ENCODE results near the gene UBAC1. TPM values are rescaled to one million over a fixed set of nuclear protein-coding genes. Genes with fewer than 3 reads are reported as not detected.
A peak's percentile ranks its signal among the peaks of the same experiment; 100 is the strongest.

Gene UBAC1
- total RNA-seq, 2 experiments from 2014 or later: 41.7 to 42.8 TPM

GRCh38 chr9:135984072-135984710 lies 23.0 kb upstream of the UBAC1 start:
- Mint-ChIP-seq H3K27me3 (no peaks in the 10 kb centered on the region), H3K27ac (no peak overlapping the region), H3K36me3 (ENCODE audit: low read depth) (no peaks in the 10 kb centered on the region), H3K4me3 (no peak overlapping the region), H3K4me1 (peaks cover 5% of the 10 kb centered on the region), H3K9me3 (ENCODE audit: low read depth) (no peaks in the 10 kb centered on the region)
- DNase-seq: no peak
- ChIA-PET POLR2A (no interaction called here), CTCF (interaction anchor here (0.6 kb wide), 1 partner anchor 1205 kb away, joined by 5 read pairs; no protein-coding TSS in a partner anchor)
- no peak for ATAC-seq
- intact Hi-C loops (cut with DNase I, micrococcal nuclease): no loop called here

- H3K4me1 Mint-ChIP-seq: peaks cover 11% of the 10 kb centered on the region
- H3K4me3 Mint-ChIP-seq: no peak overlapping the region
- ATAC-seq (no peak), DNase-seq (no peak)
- no peaks in the 10 kb centered on the region for H3K27me3 Mint-ChIP-seq
- intact Hi-C loops (cut with DNase I, micrococcal nuclease): no loop called here
- no peaks in the 10 kb centered on the region for H3K36me3 Mint-ChIP-seq (ENCODE audit: low read depth)
- ChIA-PET POLR2A (no interaction called here), CTCF (interaction anchor here (0.6 to 0.8 kb wide), 3 partner anchors 155 to 1206 kb away, joined by 3 to 5 read pairs (median 3); no protein-coding TSS in a partner anchor)
- no peaks in the 10 kb centered on the region for H3K9me3 Mint-ChIP-seq (ENCODE audit: low read depth)
- H3K27ac Mint-ChIP-seq: no peak overlapping the region
These were observed 22.3 kb upstream of the UBAC1 start for GRCh38 chr9:135983208-135984071.

DNA sequence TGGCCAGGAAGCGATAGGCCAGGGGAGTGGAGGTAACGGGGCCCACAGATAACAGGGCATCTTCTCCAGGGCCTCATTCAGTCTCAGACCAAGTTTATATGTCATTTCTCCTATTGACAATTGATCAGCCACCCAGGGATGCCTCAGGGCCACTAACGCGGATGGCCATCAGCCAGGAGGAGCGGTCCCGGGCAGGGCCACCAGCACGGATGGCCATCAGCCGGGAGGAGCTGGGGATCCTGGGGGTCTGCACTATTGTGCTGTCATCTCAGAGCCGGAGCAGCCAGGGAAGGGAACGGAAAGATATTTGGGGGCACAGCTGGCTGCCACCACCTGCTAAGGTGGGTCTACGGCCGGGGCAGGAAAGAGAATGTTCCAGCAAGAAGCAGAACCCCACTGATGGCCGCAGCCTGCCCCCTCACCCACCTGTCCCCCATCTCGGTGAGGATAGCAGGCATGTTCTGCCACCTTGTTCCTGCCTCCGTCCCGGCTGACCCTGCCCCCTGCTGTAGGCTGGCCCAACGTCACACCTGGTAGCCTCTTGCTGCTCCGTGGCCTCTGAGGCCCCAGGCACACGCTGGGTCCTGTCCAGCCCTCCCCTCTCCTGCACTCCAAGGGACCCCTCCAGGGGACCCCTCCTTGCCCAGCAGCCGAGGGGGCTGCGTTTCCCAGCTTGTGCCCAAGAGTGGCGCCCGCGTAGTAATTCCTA lies 21.5 kb upstream of the UBAC1 start:
- CTCF ChIA-PET: interaction anchor here (0.7 to 0.8 kb wide), 2 partner anchors 156 to 303 kb away, joined by 3 read pairs; no protein-coding TSS in a partner anchor
- no peak for ATAC-seq

GRCh38 chr9:135980926-135981630 lies 19.9 kb upstream of the UBAC1 start:
- Mint-ChIP-seq H3K36me3 (ENCODE audit: low read depth) (no peaks in the 10 kb centered on the region), H3K27ac (no peak overlapping the region), H3K4me3 (no peak overlapping the region), H3K9me3 (ENCODE audit: low read depth) (no peaks in the 10 kb centered on the region), H3K4me1 (peaks cover 11% of the 10 kb centered on the region), H3K27me3 (no peaks in the 10 kb centered on the region)
- POLR2A ChIA-PET: interaction anchor here (0.5 kb wide), 1 partner anchor 951 kb away, joined by 7 read pairs; no protein-coding TSS in a partner anchor
- no peak for ATAC-seq
- CTCF ChIA-PET: no interaction called here
- DNase-seq: no peak
- intact Hi-C loops (cut with DNase I, micrococcal nuclease): no loop called here

More for the DNA sequence above, 21.5 kb upstream of the UBAC1 start:
- H3K9me3 Mint-ChIP-seq (ENCODE audit: low read depth): no peaks in the 10 kb centered on the region
- no peaks in the 10 kb centered on the region for H3K27me3 Mint-ChIP-seq
- intact Hi-C loops (cut with DNase I, micrococcal nuclease): no loop called here
- no peak overlapping the region for H3K27ac Mint-ChIP-seq
- POLR2A ChIA-PET: no interaction called here
- no peaks in the 10 kb centered on the region for H3K36me3 Mint-ChIP-seq (ENCODE audit: low read depth)
- H3K4me3 Mint-ChIP-seq: no peak overlapping the region
- peaks cover 11% of the 10 kb centered on the region for H3K4me1 Mint-ChIP-seq
- DNase-seq: no peak

- no peaks in the 10 kb centered on the region for H3K9me3 Mint-ChIP-seq (ENCODE audit: low read depth)
- H3K4me3 Mint-ChIP-seq: no peak overlapping the region
- H3K27ac Mint-ChIP-seq: no peak overlapping the region
- no peak for ATAC-seq
- H3K27me3 Mint-ChIP-seq: no peaks in the 10 kb centered on the region
- POLR2A ChIA-PET: no interaction called here
- no peaks in the 10 kb centered on the region for H3K36me3 Mint-ChIP-seq (ENCODE audit: low read depth)
- CTCF ChIA-PET: no interaction called here
- no peak for DNase-seq
- intact Hi-C loops (cut with DNase I, micrococcal nuclease): no loop called here
- peaks cover 11% of the 10 kb centered on the region for H3K4me1 Mint-ChIP-seq
These were observed 18.5 kb upstream of the UBAC1 start for GRCh38 chr9:135979547-135980166.

DNA sequence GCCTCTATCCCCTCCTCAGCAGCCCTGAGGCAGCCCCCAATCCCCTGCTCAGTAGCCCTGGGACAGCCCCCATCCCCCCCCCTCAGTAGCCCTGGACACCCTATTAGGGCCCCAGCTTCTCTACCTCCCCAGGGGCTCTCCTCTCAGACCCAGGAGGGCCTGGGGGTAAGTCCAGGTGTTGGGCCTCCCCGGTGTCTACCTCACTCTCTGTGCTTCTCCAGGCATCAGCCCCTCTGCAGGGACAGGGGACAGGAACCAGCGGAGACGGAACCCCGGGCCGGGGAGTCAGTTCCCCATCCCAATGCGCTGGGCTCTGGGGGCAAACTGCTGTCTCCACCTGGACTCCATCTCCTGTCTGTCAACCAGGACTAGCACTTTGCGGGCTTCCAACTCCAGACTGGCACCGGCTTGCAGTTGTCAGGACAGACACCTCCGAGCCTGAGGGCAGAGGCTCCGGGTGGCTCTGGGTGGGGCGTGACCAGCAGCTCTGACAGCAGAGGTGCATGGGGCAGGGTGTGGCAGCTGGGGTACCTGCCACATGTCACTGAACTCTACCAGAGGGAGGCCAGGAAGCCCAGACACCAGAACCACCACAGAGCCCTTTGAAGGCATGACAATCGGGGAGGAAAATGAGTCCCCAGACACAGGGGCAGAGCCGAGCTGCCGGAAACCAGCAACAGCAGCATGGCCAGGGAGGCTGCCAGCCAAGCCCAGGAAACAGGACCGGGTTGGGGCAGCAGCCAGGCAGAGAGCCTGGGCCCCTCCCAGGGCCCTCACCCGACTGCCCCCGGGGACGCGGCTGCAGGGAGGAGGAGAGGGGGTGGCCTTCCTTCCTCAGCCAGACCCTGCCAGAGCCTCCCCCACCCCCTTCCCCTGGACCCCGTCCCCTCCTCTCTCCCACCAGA lies 17.7 kb upstream of the UBAC1 start:
- Mint-ChIP-seq H3K4me3 (no peak overlapping the region), H3K4me1 (peaks cover 11% of the 10 kb centered on the region), H3K36me3 (ENCODE audit: low read depth) (no peaks in the 10 kb centered on the region), H3K27me3 (no peaks in the 10 kb centered on the region), H3K9me3 (ENCODE audit: low read depth) (no peaks in the 10 kb centered on the region), H3K27ac (no peak overlapping the region)
- POLR2A ChIA-PET: no interaction called here
- DNase-seq (peak; percentile 62), ATAC-seq (peak; percentile 89)
- intact Hi-C loops (cut with DNase I, micrococcal nuclease): no loop called here
- CTCF ChIA-PET: no interaction called here

DNA sequence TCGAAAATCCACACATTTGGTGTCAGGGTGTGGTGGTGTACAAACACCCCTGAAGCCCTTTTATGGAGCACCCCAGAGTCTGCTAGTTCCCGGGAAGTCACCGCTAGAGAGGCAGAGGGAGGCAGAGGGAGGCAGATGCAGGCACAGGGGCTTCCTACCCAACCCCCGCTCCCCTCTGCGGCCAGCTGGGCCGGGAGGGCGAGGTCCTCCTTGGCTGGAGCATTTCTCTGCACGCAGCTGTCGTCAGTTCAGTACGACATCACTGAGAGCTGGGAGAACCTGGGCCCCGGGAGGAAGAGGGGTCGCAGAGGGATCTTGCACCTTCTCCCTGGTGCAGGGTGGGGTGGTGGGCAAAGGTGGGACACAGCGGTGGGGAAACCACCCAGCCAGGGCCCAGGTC lies 15.8 kb upstream of the UBAC1 start:
- ChIA-PET CTCF (interaction anchor here (1.1 kb wide), 1 partner anchor 146 kb away, joined by 3 read pairs; no protein-coding TSS in a partner anchor), POLR2A (no interaction called here)
- Mint-ChIP-seq H3K27me3 (no peaks in the 10 kb centered on the region), H3K27ac (no peak overlapping the region), H3K36me3 (ENCODE audit: low read depth) (no peaks in the 10 kb centered on the region), H3K9me3 (ENCODE audit: low read depth) (no peaks in the 10 kb centered on the region), H3K4me1 (peaks cover 11% of the 10 kb centered on the region), H3K4me3 (no peak overlapping the region)
- no peak for DNase-seq
- no peak for ATAC-seq
- intact Hi-C loops (cut with DNase I, micrococcal nuclease): no loop called here

DNA sequence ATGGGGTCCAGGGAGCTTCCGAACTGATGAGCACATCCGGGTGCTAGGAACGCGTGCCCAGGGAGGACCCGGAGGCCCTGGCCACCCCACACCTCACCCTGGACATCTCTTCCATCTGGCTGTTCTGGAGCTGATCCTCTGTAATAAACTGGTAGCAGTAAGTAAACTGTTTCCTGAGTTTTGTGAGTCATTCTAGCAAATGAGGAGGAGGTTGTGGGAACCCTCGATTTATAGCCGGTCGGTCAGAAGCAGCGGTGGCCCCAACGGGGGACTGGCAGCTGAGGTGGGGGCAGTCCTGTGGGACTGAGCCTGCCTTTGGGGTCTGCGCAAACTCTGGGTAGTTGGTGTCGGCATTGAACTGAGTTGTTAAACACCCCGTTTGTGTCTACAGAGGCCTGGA lies 15.4 kb upstream of the UBAC1 start:
- intact Hi-C loops (cut with DNase I, micrococcal nuclease): no loop called here
- CTCF ChIA-PET: no interaction called here
- POLR2A ChIA-PET: no interaction called here

DNA sequence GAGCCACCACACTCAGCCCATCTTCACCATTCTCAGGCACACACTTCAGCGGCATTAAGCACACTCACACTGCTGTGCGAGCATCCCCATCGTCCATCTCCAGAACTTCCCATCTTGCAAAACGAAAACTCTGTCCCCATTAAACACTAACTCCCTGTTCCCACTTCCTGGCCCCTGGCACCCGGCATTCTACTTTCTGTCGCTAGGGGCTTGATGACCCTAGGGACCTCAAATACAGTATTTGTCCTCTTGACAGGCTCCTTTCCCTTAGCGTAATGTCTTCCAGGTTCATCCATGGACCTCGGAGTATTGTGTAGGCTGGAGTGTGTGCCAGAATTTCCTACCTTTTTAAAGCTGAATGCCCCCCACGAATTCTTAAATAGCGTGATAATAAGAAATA lies 14.7 kb upstream of the UBAC1 start:
- no peak for ATAC-seq
- Mint-ChIP-seq H3K27me3 (no peaks in the 10 kb centered on the region), H3K4me1 (peaks cover 11% of the 10 kb centered on the region), H3K27ac (no peak overlapping the region), H3K4me3 (no peak overlapping the region), H3K9me3 (ENCODE audit: low read depth) (no peaks in the 10 kb centered on the region), H3K36me3 (ENCODE audit: low read depth) (no peaks in the 10 kb centered on the region)
- DNase-seq: no peak
- intact Hi-C loops (cut with DNase I, micrococcal nuclease): no loop called here
- ChIA-PET CTCF (no interaction called here), POLR2A (no interaction called here)

More for the DNA sequence above, 15.4 kb upstream of the UBAC1 start:
- peaks cover 11% of the 10 kb centered on the region for H3K4me1 Mint-ChIP-seq
- no peak overlapping the region for H3K4me3 Mint-ChIP-seq
- H3K27ac Mint-ChIP-seq: no peak overlapping the region
- no peaks in the 10 kb centered on the region for H3K36me3 Mint-ChIP-seq (ENCODE audit: low read depth)
- DNase-seq (no peak), ATAC-seq (no peak)
- no peaks in the 10 kb centered on the region for H3K9me3 Mint-ChIP-seq (ENCODE audit: low read depth)
- no peaks in the 10 kb centered on the region for H3K27me3 Mint-ChIP-seq

DNA sequence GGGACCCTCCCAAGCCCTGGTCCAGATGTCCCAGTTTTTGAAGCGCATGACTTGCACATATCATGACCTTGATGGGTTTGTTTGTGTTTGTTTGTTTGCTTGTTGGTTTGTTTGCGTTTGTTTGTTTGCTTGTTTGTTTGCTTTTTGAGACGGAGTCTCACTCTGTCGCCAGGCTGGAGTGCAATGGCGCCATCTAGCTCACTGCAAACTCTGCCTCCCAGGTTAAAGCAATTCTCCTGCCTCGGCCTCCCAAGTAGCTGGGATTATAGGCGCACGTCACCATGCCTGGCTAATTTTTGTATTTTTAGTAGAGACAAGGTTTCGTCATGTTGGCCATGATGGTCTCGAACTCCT lies 13.0 kb upstream of the UBAC1 start:
- CTCF ChIA-PET: no interaction called here
- intact Hi-C loops (cut with DNase I, micrococcal nuclease): no loop called here
- no peaks in the 10 kb centered on the region for H3K36me3 Mint-ChIP-seq (ENCODE audit: low read depth)

More for the DNA sequence above, 13.0 kb upstream of the UBAC1 start:
- no peak for ATAC-seq
- Mint-ChIP-seq H3K27me3 (no peaks in the 10 kb centered on the region), H3K9me3 (ENCODE audit: low read depth) (no peaks in the 10 kb centered on the region), H3K4me1 (peaks cover 6% of the 10 kb centered on the region), H3K4me3 (no peak overlapping the region), H3K27ac (no peak overlapping the region)
- DNase-seq: no peak
- POLR2A ChIA-PET: no interaction called here

All from activated CD4-positive, alpha-beta T cell treated with anti-CD3 and anti-CD28 coated beads for 36 hours (primary cell).